AG04450 (cell line): Measurements from ENCODE around the gene LHX1. TPM values are rescaled to one million over a fixed set of nuclear protein-coding genes. Genes with fewer than 3 reads are reported as not detected.

Source experiments
- CTCF ChIA-PET: fragments of 300-600, 350-600 bp; formaldehyde crosslinking; extraction: SDS; loops from one replicate; lab custom pipeline; 2022; ENCODE audit warnings: antibody characterized with exemption, inconsistent platforms; lab: Charles Lee
- POLR2A ChIA-PET: fragments of 350-600 bp; formaldehyde crosslinking; extraction: SDS; loops from one replicate; lab custom pipeline; 2021; ENCODE audit warnings: antibody characterized with exemption, inconsistent platforms; lab: Yijun Ruan, JAX
- DNase-seq: peaks from one replicate; pipeline ENCODE4 v3.0.0-alpha.2; 2011; ENCODE audit warnings: low read depth, low spot score
- H3K27ac ChIP-seq: one replicate; pipeline ENCODE4 v1.5.1; 2012; ENCODE audit warnings: low read depth, low read length, control low read depth
- H3K27me3 ChIP-seq: one replicate; pipeline ENCODE4 v1.6.0; 2012; ENCODE audit warnings: low read length; ENCODE audit not compliant: control insufficient read depth, insufficient read depth
- H3K4me3 ChIP-seq: 2 replicates; pipeline ENCODE4 v1.5.1; 2011; ENCODE audit warnings: mild to moderate bottlenecking, low read depth, low read length, control low read depth
- H3K9me3 ChIP-seq: 2 replicates; pipeline ENCODE4 v1.5.1; 2012; ENCODE audit warnings: low read length; ENCODE audit not compliant: control insufficient read depth, insufficient read depth
- polyA minus RNA-seq: library from RNA; depleted of rRNA, polyadenylated mRNA; stranded (reverse); fragments of >200 nt; gene quantifications from 2 replicates; pipeline ENCODE4 v1.2.3, GENCODE V29; 2011; rRNA and poly(A)+ RNA removed
- polyA plus RNA-seq: library from polyadenylated mRNA; depleted of rRNA; stranded (reverse); fragments of >200 nt; gene quantifications from 2 replicates; pipeline ENCODE4 v1.2.3, GENCODE V29; 2011; rRNA removed
- TF ChIP-seq, protein P1 (sequence below): IDR thresholded peaks from 2 replicates; pipeline ENCODE4 v1.5.1; 2011; ENCODE audit warnings: low read depth, low read length, control low read depth, inconsistent platforms

The LHX1 gene
- polyA plus RNA-seq (0.02 TPM in 1 of 2 replicates, not detected in the other), polyA minus RNA-seq (not detected in 2 replicates)

DNA sequence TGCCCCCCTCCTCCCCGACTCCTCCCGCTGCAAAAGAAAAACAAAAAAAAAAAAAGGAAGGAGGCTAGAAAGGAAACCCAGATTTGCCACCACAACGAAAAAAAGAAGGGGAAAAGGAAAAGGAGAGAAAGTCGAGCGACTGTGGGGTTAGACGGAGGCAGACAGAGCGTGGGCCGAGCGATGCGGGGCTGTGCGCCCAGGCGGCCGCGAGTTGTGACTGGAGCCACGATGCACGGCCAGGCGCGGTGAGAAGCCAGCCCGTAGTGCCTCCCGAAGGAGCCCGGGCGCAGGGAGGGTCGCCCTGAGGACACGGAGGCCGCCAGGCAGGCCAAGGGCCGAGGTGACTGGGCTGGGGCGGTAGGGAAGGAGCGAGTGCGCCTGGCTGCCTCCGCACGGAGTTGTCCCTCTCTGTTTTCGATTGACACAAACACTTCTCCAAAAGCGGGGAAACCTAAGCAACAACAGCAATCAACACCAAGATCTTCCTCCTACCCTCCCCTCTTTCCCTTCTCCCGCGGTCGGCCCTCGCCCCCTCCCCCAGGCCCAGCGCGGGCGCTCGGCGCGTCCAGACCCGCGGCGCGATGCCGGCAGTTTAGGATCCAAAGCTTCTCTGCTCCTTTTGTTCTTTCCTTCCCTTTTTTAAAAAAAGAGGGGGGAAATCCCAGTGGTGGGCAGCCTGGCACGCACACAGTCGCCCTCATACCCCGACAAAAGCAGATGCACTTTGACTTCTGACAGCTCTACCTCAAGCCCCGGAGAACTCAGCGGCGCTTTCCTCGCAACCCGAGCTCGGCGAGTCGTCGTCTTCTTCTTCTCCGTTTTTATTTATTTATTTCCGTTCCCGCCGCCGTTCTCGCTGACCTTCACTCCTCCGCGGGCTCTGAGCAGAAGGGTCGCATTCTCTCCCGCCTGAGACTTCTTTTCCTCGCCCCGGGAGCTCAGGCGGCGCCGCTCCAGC is at the start of gene LHX1:
TSS of gene LHX1 (plus strand) at position 475 of the 958 bp plus-strand sequence. CDS start 723 bp downstream, outside the sequence.
- H3K4me3 ChIP-seq = no peak within 1 kb of the TSS
- POLR2A ChIA-PET = no interaction called here
- CTCF ChIA-PET = interaction anchor here (0.5 to 0.7 kb wide), 2 partner anchors 236 to 333 kb away, joined by 3 read pairs; no protein-coding TSS in a partner anchor
- H3K27ac ChIP-seq = no peak within 1 kb of the TSS
- no peak for DNase-seq
- peaks cover 98% of the 10 kb centered on the region for H3K27me3 ChIP-seq
- H3K9me3 ChIP-seq = peaks cover 32% of the 10 kb centered on the region; the same call in 1 of the 2 replicates
- TF ChIP-seq, protein P1, sequence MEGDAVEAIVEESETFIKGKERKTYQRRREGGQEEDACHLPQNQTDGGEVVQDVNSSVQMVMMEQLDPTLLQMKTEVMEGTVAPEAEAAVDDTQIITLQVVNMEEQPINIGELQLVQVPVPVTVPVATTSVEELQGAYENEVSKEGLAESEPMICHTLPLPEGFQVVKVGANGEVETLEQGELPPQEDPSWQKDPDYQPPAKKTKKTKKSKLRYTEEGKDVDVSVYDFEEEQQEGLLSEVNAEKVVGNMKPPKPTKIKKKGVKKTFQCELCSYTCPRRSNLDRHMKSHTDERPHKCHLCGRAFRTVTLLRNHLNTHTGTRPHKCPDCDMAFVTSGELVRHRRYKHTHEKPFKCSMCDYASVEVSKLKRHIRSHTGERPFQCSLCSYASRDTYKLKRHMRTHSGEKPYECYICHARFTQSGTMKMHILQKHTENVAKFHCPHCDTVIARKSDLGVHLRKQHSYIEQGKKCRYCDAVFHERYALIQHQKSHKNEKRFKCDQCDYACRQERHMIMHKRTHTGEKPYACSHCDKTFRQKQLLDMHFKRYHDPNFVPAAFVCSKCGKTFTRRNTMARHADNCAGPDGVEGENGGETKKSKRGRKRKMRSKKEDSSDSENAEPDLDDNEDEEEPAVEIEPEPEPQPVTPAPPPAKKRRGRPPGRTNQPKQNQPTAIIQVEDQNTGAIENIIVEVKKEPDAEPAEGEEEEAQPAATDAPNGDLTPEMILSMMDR = no peak

DNA sequence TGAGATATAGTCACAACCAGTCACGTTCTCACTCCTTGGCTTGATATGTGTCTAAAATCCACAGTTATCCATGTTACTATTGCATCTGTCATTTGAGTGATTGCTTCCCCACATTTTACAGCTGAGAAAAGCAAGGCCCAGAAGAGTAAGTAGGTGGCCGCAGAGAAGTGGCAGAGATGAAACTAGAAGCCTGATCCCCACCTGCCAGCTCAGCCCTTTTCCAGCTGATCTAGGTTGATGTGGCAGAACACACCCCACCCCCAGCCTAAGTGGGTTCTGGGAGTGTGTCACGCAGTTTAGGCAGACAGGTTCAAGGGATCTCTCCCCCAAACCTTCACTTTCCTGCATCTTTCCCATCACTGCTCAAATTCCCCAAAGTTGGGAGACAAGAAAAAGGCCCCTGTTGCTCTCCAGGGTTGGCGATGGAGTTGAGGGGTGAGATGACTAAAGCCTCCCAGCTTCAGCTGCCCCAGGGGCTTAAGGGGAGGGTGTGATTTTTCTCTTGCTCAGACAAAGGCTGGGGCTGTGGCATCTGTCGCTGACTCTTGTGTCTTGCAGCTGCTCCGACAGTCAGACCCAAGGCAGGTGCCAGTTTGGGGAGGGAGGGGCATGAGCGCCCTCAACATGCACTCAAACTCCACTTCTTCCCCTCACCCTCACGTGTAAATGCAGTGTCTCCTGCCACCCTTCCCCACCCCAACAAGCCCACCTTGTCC is 48.9 kb upstream of the LHX1 start:
- no peaks in the 10 kb centered on the region; the same call in 1 of the 2 replicates for H3K9me3 ChIP-seq
- ChIA-PET CTCF (interaction anchor here (0.5 kb wide), 1 partner anchor 159 kb away, joined by 3 read pairs; no protein-coding TSS in a partner anchor), POLR2A (no interaction called here)
- no peak for DNase-seq
- H3K27me3 ChIP-seq = peaks cover 36% of the 10 kb centered on the region
- no peak overlapping the region for H3K27ac ChIP-seq
- no peak overlapping the region for H3K4me3 ChIP-seq
- TF ChIP-seq, protein P1 = no peak

DNA sequence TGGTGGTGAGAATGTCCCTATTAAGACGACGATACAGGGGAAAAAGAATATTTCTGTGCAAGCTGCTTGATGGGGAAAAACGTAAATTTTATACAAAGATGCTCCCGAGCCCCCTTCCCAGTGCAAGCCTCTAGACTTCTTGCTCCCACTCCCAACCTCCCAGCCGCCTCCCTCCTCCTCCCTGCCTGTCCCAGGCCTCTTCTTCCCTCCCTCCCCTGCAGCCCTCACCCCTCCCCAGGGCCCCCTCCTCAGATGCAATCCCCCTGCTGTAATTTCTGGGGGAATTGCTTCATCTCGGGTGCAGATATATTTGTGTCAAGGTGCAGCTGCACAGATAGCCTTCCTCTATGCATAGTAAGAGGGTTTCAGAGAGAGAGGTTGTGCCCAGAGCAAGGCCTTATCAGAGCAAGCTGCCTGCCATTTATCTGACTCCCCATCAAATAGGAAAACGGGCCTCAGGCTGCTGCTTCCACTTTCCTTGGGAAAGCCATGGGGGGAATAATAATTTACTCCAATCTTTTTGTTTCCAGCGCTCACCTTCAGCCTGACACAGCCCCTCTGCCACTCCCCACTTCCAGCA is 47.4 kb upstream of the LHX1 start:
- TF ChIP-seq, protein P1 = no peak
- H3K27me3 ChIP-seq = peaks cover 32% of the 10 kb centered on the region
- CTCF ChIA-PET = no interaction called here
- DNase-seq = no peak
- no peaks in the 10 kb centered on the region; the same call in 1 of the 2 replicates for H3K9me3 ChIP-seq
- POLR2A ChIA-PET = no interaction called here
- H3K27ac ChIP-seq = no peak overlapping the region
- H3K4me3 ChIP-seq = no peak overlapping the region

DNA sequence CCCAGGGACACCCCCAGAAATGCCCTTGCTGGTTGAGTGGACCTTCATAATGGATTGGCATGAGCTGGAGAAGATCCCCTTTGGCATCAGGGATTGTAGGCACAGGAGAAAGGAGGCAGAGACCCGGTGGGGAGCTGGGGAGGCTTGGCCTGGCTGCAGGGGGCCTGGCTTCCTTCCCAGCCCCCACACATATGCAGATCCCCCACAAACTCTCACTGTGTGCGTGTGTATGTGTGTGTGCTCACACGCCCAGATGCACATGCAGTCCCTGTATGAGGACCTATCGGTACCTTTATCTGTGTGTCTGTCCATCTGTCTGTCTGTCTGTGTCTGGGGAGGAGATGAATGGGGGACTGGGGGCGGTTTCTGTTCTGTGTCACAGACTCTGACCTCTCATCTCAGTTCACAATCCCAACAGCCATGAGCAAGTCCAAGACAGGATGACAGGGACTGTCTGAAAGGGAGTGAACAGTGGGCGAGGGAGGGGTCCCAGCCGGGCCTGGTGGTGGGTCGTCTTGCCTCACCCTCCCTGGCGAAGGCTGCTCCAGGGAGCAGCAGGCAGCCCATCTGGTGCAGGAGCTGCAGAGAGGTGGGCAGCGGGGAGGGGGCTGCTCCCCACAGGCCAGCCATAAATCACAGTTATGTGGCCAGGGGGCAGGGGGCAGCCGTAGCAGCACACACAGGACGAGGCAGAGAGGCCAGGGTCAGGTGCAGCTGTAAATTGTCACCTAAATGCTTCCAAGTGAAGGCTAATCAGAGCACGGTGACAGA is 46.7 kb upstream of the LHX1 start:
- no peak for DNase-seq
- CTCF ChIA-PET = no interaction called here
- H3K9me3 ChIP-seq = no peaks in the 10 kb centered on the region; the same call in 1 of the 2 replicates
- no peak overlapping the region for H3K4me3 ChIP-seq
- TF ChIP-seq, protein P1 = no peak
- H3K27ac ChIP-seq = no peak overlapping the region
- POLR2A ChIA-PET = no interaction called here
- H3K27me3 ChIP-seq = peaks cover 31% of the 10 kb centered on the region
